Stimulated activated naive CD8-positive, alpha-beta T cell treated with anti-CD3 and anti-CD28 coated beads, Interleukin-15, Interleukin-2, amounts not matched to agents 100 ng/mL and 50 ng/mL, for 24 hours (primary cell): ENCODE measurements around the gene MRPL4.

Experiments
- H3K27ac Mint-ChIP-seq: one replicate; pipeline ENCODE4 v1.8.0; 2021; ENCODE audit warnings: mild to moderate bottlenecking, mixed read lengths
- H3K27me3 Mint-ChIP-seq: one replicate; pipeline ENCODE4 v1.8.0; 2021; ENCODE audit warnings: mixed read lengths
- H3K36me3 Mint-ChIP-seq: one replicate; pipeline ENCODE4 v1.8.0; 2021; ENCODE audit warnings: low read depth, mixed read lengths
- H3K4me1 Mint-ChIP-seq: one replicate; pipeline ENCODE4 v1.8.0; 2021; ENCODE audit warnings: low read depth, mixed read lengths
- H3K4me3 Mint-ChIP-seq: one replicate; pipeline ENCODE4 v1.8.0; 2021; ENCODE audit warnings: mild to moderate bottlenecking, mixed read lengths
- H3K9me3 Mint-ChIP-seq: one replicate; pipeline ENCODE4 v1.8.0; 2021; ENCODE audit warnings: mixed read lengths

The MRPL4 gene

DNA sequence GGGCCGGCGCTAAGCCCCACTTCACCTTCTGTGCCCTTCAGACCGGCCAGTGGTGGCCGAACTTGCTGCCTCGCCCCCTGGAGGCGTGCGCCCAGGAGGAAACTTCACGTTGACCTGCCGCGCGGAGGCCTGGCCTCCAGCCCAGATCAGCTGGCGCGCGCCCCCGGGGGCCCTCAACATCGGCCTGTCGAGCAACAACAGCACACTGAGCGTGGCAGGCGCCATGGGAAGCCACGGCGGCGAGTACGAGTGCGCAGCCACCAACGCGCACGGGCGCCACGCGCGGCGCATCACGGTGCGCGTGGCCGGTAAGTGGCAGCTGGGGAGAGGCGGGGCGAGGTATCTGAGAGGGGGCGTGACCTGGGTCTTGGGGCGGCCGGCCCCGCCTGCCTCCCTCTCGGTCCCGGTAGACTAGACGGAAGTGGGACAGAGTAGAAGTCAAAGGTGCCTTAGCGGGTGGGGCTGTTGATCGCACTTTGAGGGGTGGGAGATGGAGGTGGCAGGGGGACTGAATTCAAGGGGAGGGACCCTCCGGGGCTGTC is 43.4 kb downstream of the MRPL4 start:
- Mint-ChIP-seq H3K9me3 (no peaks in the 10 kb centered on the region), H3K4me3 (peak overlapping the region; percentile 79), H3K4me1 (peaks cover 46% of the 10 kb centered on the region), H3K27ac (no peak overlapping the region), H3K27me3 (peaks cover 50% of the 10 kb centered on the region), H3K36me3 (no peaks in the 10 kb centered on the region)

GRCh38 chr19:10295847-10296591 is 44.0 kb downstream of the MRPL4 start:
- peaks cover 39% of the 10 kb centered on the region for H3K4me1 Mint-ChIP-seq
- H3K27ac Mint-ChIP-seq = no peak overlapping the region
- H3K4me3 Mint-ChIP-seq = peak overlapping the region; percentile 79
- H3K27me3 Mint-ChIP-seq = peaks cover 46% of the 10 kb centered on the region
- H3K36me3 Mint-ChIP-seq = no peaks in the 10 kb centered on the region
- no peaks in the 10 kb centered on the region for H3K9me3 Mint-ChIP-seq

GRCh38 chr19:10299545-10300458 is 47.8 kb downstream of the MRPL4 start:
- H3K4me3 Mint-ChIP-seq = peak overlapping the region; percentile 8
- H3K4me1 Mint-ChIP-seq = peaks cover 26% of the 10 kb centered on the region
- peaks cover 4% of the 10 kb centered on the region for H3K36me3 Mint-ChIP-seq
- H3K27me3 Mint-ChIP-seq = peaks cover 16% of the 10 kb centered on the region
- H3K9me3 Mint-ChIP-seq = no peaks in the 10 kb centered on the region
- H3K27ac Mint-ChIP-seq = no peak overlapping the region

DNA sequence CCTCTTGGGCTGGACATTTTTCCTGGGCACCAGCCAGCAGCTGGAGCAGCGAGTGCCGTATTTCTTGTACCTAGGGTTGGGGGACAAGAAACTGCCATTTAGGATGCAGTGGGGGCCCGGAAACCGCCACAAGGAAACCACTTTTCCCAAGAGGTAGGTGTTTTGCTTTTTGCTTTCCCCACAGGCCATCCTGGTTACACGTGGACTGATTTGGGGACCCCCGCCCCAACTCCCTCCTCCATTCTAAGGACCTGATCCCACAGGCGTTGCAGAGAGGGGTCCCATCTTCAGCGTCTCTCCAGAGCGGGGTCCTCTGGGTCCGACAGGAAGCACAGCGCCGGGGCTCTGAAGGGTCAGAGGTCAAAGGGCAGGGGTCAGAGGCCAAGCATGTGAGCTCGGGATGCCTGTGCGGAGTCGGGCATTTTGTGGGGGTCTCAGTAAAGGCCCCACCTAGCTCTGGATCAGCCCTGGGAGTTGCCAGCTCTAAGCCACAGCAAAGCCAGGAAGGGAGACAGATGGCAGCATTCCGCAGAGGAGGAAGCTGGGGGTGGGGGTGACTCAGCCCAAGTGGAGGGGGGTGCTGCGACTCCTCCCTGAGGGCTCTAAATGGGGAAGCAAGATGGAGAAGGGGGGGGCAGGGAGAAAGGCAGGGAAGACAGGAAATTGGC is 53.3 kb downstream of the MRPL4 start:
- H3K36me3 Mint-ChIP-seq = peaks cover 4% of the 10 kb centered on the region
- H3K4me1 Mint-ChIP-seq = peaks cover 11% of the 10 kb centered on the region
- H3K4me3 Mint-ChIP-seq = no peak overlapping the region
- H3K27me3 Mint-ChIP-seq = peaks cover 4% of the 10 kb centered on the region
- no peak overlapping the region for H3K27ac Mint-ChIP-seq
- H3K9me3 Mint-ChIP-seq = no peaks in the 10 kb centered on the region

DNA sequence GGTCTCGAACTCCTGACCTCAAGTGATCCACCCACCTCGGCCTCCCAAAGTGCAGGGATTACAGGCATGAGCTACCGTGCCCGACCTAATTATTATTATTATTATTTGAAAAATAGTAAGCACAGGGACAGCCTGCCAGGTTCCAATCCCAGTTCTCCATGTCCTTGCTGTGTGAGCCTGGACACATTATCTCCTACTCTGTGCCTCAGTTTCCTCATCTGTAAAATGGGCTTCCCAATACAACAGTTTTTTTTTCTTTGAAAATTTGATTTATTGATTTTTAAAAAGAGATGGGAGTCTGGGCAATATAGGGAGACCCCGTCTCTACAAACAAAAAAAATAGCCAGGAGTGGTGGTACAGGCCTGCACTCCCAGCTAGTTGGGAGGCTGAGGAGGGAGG is 54.3 kb downstream of the MRPL4 start:
- Mint-ChIP-seq H3K4me3 (no peak overlapping the region), H3K27ac (no peak overlapping the region), H3K27me3 (peaks cover 4% of the 10 kb centered on the region), H3K9me3 (no peaks in the 10 kb centered on the region), H3K36me3 (peaks cover 4% of the 10 kb centered on the region), H3K4me1 (peaks cover 11% of the 10 kb centered on the region)

DNA sequence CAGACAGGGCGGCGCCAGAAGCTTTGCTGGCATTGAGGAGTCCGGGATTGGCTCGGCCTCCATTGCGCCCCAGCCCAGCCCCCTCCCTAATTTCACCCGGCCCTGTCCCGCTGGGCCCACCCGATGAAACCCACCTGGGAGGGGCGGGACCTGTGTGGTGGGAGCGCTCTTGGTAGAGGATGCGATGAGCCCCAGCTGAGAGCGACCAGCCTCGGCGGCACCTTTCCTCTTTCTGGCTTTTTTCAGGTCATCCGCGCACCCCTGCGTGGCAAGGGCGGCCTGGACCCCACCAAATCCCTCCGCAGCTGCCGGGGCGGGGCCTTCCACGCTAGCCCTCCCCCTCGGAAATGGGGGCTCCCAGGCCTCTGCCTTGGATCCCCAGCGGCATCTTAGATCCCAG is 57.4 kb downstream of the MRPL4 start, which contains the start of gene ZGLP1:
ZGLP1 (minus strand) TSS at position 393 of the 400 bp plus-strand sequence.
- peaks cover 13% of the 10 kb centered on the region for H3K36me3 Mint-ChIP-seq
- no peaks in the 10 kb centered on the region for H3K27me3 Mint-ChIP-seq
- no peak within 1 kb of the TSS for H3K27ac Mint-ChIP-seq
- no peaks in the 10 kb centered on the region for H3K9me3 Mint-ChIP-seq
- no peak within 1 kb of the TSS for H3K4me3 Mint-ChIP-seq
- peaks cover 5% of the 10 kb centered on the region for H3K4me1 Mint-ChIP-seq
